Testis (tissue), 3 donors: ENCODE results near the gene DNAI1. TPM values are rescaled to one million over a fixed set of nuclear protein-coding genes. Genes with fewer than 3 reads are reported as not detected.

Source experiments
- DNase-seq: peaks from one replicate; pipeline ENCODE4 v3.0.0-alpha.2; 2019
- H3K27ac ChIP-seq, 2 donors: fragments of 200-600 bp; sonication (generic); one replicate each; pipeline ENCODE4 v1.5.1; 2019
- H3K27me3 ChIP-seq: fragments of 200-600 bp; sonication (generic); one replicate; pipeline ENCODE4 v1.5.1; 2019
- H3K36me3 ChIP-seq: fragments of 200-600 bp; sonication (generic); one replicate; pipeline ENCODE4 v1.5.1; 2017; ENCODE audit warnings: low read depth; ENCODE audit errors: missing control alignments
- H3K4me1 ChIP-seq: fragments of 200-600 bp; sonication (generic); one replicate; pipeline ENCODE4 v1.5.1; 2019
- H3K4me3 ChIP-seq, 2 donors: fragments of 200-600 bp; sonication (generic); one replicate each; pipeline ENCODE4 v1.5.1; 2017 to 2019
- H3K9me3 ChIP-seq: fragments of 200-600 bp; sonication (generic); one replicate; pipeline ENCODE4 v1.5.1; 2017
- POLR2A ChIP-seq: fragments of 450-650 bp; IDR thresholded peaks from one replicate; pipeline ENCODE4 v1.6.1; 2017; ENCODE audit warnings: antibody characterized with exemption, mild to moderate bottlenecking, moderate library complexity
- WGBS, 2 donors: methylation state at CpG; one replicate each; pipeline ENCODE4 v1.1.5; 2018; 5-methylcytosine and 5-hydroxymethylcytosine counted together
- intact Hi-C: fragments of 100-400 bp; cut with DNase I; formaldehyde crosslinking; loops from one replicate; pipeline ENCODE4 v1.15.1; 2023; ENCODE audit warnings: low total_unique reads
- polyA plus RNA-seq: library from polyadenylated mRNA; stranded (reverse); fragments of 350-450 nt; fragmentation: Illumina TruSeq; extraction: RNeasy Lipid Tissue Mini Kit (QIAGEN cat#74804); gene quantifications from one replicate; pipeline ENCODE4 v1.2.3, GENCODE V29; 2014; ENCODE audit warnings: low read depth, low replicate concordance; ENCODE audit not compliant: insufficient read depth
- total RNA-seq, 2 donors: library from RNA; depleted of rRNA; stranded (reverse); fragments of >200 nt; gene quantifications; one replicate each; pipeline ENCODE4 v1.2.3, GENCODE V29; 2016
- TF ChIP-seq, protein P1 (sequence below), 3 experiments: fragments of 450-650 bp in 2 of 3; fragments of 200-600 bp in 1 of 3; sonication (generic) in 1 of 3; IDR thresholded peaks; one replicate each; pipeline ENCODE4 v1.5.1; 2016 to 2019; ENCODE audit warnings: antibody characterized with exemption in 3 of 3, mild to moderate bottlenecking in 2 of 3, moderate library complexity in 1 of 3

The DNAI1 gene
- total and polyA plus RNA-seq, 3 donors from 2014 or later, result 22.7 to 109 (median 36.7) TPM

- Histone ChIP-seq H3K27me3 (no peaks in the 10 kb centered on the region), H3K9me3 (no peaks in the 10 kb centered on the region), H3K4me1 (peaks cover 16% of the 10 kb centered on the region), H3K36me3 (no peaks in the 10 kb centered on the region), H3K4me3 (no peak overlapping the region), H3K27ac (no peak overlapping the region)
- no peak for TF ChIP-seq POLR2A
- TF ChIP-seq, protein P1, sequence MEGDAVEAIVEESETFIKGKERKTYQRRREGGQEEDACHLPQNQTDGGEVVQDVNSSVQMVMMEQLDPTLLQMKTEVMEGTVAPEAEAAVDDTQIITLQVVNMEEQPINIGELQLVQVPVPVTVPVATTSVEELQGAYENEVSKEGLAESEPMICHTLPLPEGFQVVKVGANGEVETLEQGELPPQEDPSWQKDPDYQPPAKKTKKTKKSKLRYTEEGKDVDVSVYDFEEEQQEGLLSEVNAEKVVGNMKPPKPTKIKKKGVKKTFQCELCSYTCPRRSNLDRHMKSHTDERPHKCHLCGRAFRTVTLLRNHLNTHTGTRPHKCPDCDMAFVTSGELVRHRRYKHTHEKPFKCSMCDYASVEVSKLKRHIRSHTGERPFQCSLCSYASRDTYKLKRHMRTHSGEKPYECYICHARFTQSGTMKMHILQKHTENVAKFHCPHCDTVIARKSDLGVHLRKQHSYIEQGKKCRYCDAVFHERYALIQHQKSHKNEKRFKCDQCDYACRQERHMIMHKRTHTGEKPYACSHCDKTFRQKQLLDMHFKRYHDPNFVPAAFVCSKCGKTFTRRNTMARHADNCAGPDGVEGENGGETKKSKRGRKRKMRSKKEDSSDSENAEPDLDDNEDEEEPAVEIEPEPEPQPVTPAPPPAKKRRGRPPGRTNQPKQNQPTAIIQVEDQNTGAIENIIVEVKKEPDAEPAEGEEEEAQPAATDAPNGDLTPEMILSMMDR (IDR thresholded peaks at IDR 0.05), result no peak
- no peak for DNase-seq
- intact Hi-C loops, result no loop called here
- WGBS, 2 donors, result 94 to 95% methylated on average over 12 to 16 of the region's 16 CpGs
Measured at GRCh38 chr9:34564617-34565016, 106.0 kb downstream of the DNAI1 start.

DNA sequence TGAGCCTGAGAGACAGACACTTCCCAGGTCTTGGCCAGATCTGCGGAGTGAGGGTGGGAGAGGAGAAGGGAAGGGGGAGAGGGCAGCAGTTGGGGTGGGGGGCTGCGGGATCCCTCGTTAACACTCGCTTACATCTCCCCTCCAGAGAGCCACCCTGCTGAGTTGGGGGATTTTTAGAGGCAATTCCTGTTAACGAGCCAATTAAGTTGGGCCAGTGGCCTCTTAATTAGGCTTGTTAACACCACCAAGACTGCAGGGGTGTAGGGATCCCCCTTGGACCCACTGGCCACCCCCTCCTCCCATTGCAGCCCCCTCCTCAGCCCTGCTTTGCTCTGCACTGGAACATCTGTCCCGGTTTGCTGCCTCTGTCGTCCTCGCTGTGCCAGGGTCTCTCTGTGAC lies 107.3 kb downstream of the DNAI1 start:
- H3K36me3 ChIP-seq, result no peaks in the 10 kb centered on the region
- H3K27me3 ChIP-seq, result no peaks in the 10 kb centered on the region
- 80 to 85% methylated on average over 7 to 8 of the region's 8 CpGs for WGBS, 2 donors
- no peak overlapping the region for H3K27ac ChIP-seq
- DNase-seq, result no peak
- H3K4me3 ChIP-seq, result no peak overlapping the region
- intact Hi-C loops, result no loop called here
- no peaks in the 10 kb centered on the region for H3K9me3 ChIP-seq
- no peak for TF ChIP-seq POLR2A
- TF ChIP-seq, protein P1 (IDR thresholded peaks at IDR 0.05), result no peak
- H3K4me1 ChIP-seq, result peaks cover 4% of the 10 kb centered on the region

DNA sequence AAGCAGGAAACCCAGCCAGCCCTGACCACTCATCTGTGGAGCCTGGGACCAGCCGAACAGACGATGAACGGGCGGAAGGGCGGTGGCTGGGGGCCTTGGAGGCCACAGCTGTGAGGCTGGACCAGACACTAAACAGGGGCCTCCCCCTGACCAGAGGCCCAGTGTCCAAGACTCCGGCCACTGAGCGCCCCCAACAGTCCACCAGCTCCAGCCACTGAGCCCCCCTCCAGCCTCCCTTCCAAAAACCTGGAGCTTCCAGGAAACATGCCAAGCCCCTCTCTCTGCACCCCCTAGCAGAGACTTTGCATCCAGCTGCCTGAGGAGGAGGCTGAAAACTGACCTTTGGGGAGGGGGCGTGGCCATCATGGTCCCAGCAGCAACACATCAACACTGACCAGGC lies 107.7 kb downstream of the DNAI1 start:
- Histone ChIP-seq H3K9me3 (no peaks in the 10 kb centered on the region), H3K27ac (no peak overlapping the region), H3K27me3 (no peaks in the 10 kb centered on the region), H3K36me3 (no peaks in the 10 kb centered on the region), H3K4me3 (no peak overlapping the region), H3K4me1 (no peaks in the 10 kb centered on the region)
- WGBS, 2 donors, result 89 to 90% methylated on average over 7 to 8 of the region's 8 CpGs
- DNase-seq, result no peak
- TF ChIP-seq, protein P1 (IDR thresholded peaks at IDR 0.05), result no peak
- no peak for TF ChIP-seq POLR2A
- intact Hi-C loops, result no loop called here

DNA sequence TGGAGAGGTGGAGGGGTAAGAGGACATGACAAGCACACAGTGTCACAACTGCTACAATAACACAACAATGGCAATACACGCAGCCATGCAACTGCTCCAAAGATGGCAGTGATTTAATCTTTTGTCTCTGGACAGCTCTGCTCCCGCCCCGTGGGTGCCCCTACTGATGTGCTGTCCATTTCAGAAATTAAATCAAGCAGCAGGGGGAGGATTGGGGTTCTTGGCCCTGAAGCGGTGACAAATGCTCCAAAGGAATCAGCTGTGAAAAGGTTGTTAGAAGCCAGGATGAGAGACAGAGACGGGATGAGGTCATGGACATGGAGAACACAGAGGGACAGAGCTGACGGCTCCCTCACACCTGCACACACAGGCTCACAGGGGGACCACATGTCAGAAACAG lies 108.4 kb downstream of the DNAI1 start:
- no peaks in the 10 kb centered on the region for H3K9me3 ChIP-seq
- H3K4me3 ChIP-seq, result no peak overlapping the region
- no peaks in the 10 kb centered on the region for H3K27me3 ChIP-seq
- H3K27ac ChIP-seq, result no peak overlapping the region
- WGBS, 2 donors, result 83% methylated on average over 6 of the region's 6 CpGs
- no peaks in the 10 kb centered on the region for H3K36me3 ChIP-seq
- H3K4me1 ChIP-seq, result no peaks in the 10 kb centered on the region
- intact Hi-C loops, result no loop called here
- no peak for DNase-seq
- TF ChIP-seq, protein P1 (IDR thresholded peaks at IDR 0.05), result no peak
- no peak for TF ChIP-seq POLR2A

- no peaks in the 10 kb centered on the region for H3K36me3 ChIP-seq
- H3K9me3 ChIP-seq, result no peaks in the 10 kb centered on the region
- intact Hi-C loops, result no loop called here
- no peak for TF ChIP-seq POLR2A
- TF ChIP-seq, protein P1 (IDR thresholded peaks at IDR 0.05), result no peak
- 79 to 89% methylated on average over 7 of the region's 7 CpGs for WGBS, 2 donors
- H3K27ac ChIP-seq, result no peak overlapping the region
- H3K4me3 ChIP-seq, result no peak overlapping the region
- no peaks in the 10 kb centered on the region for H3K4me1 ChIP-seq
- DNase-seq, result no peak
- H3K27me3 ChIP-seq, result no peaks in the 10 kb centered on the region
Measured at GRCh38 chr9:34568133-34568532, 109.5 kb downstream of the DNAI1 start.
